HPDE6-E6E7 (cell line): ENCODE measurements around the gene SBF2.
"Not testable (repeated sequence)": the region's sequence is repeated elsewhere in the genome, so short reads cannot be mapped to it uniquely, and the experiment has no call there.

Experiments used
- DNase-seq: peaks from one replicate; pipeline ENCODE4 v3.0.0; 2011; ENCODE audit warnings: missing footprints; ENCODE audit errors: extremely low spot score

The SBF2 gene

DNA sequence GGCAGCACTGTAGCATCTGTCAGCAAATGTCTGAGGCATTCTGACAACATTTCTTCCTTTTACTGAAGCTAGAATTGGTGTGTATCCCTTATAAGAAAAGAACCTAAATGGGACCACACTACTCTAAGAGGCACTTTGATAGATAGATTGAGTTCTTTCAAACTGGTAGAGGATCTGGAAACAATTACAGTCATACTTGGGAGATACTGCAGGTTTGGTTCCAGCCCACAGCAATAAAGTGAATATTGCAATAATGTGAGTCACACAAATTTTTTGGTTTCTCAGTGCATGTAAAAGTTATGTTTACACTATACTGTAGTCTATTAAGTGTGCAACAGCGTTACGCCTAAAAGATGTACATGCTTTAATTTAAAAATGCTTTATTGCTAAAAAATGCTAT lies 96.9 kb downstream of the SBF2 start:
- DNase-seq = no peak

DNA sequence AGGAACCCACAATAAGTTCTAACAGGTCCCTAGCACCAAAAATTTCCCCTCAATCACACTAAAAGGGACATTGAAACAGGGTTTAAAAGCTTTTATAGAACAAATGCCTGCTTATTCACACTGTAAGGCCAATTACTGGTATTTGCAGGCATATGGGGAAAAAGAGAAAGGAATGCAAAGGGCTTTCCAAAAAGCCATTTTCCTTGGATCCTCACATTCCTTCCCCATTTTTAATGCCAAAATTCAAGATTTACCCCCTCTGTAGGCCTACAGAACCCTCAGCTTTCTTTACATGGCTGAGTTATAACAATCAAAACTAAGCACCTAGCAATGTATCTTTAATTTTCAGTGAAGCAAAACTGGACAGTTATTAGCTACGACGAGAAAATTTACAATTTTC lies 102.0 kb downstream of the SBF2 start:
- DNase-seq = no peak

DNA sequence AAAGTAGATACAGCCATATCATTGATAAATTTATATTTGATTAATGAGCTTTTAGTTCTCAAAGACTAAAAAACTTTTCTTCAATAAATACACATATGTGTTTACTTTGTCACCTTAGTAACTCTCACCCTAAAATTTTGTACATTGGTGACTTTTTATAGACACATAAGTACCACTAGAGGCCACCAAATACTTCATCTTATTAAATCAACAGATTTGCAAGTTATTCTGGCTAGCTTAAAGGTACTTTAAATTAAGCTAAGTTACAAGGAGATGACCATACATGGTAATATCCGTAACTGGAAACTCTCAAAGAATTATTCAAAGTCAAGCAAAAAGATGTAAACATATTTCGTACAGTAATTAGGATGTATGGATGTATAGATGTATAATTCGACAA lies 112.2 kb downstream of the SBF2 start:
- DNase-seq = no peak

DNA sequence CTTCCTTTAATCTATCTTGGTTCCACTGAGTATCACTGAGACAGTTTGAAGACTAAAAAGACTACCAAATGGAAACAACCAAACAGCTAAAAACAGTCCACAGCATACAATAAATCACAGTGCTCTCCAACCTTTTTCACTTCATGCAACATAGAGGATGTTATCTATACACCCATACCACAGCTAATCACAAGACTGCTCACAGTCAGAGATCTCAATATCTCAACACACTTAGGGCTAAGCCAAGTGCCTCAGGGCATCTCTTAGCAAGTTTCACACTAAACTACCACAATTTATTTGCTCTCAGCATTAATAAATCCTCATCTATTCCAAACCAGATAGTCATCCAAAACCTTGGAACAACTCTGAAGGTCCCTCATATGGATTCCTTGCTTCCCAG lies 129.4 kb downstream of the SBF2 start:
- no peak for DNase-seq

DNA sequence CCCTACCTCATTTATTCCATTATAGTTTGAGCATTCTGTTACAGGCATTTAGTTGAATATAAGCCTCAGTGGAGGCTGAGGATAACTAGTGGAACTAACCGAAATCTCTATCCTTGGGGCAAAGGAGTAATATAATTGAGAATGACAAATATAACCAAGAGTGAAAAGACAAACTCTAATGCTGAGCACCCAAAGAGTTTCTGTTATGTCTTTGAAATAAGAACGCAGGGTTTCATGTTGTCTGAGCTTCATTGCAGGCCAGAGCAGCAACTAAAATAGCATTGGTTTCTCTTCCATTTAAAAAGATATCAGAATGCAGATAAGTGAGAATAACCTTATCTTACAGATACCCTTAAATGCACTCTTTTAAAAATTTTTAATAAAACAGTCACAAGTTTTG lies 131.8 kb downstream of the SBF2 start:
- no peak for DNase-seq

DNA sequence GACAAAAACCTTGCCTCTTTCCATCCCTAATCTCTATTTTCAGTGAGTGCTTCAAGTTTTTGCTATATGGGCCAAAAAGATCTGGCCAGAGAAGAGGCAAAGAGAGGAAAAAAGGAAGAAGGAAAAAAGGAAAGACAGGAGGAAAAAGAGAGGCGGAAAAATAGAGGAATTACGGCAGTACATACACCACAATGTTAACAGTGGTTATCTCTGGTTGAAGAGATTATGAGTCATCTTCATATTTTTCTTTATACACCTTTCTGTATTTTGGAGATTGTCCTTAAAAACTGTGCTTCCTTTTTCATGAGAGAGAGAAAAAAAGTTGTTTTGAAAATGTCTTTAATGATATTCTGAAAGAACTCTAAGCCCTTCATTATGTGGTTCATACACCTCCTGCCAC lies 133.7 kb downstream of the SBF2 start:
- no peak for DNase-seq

DNA sequence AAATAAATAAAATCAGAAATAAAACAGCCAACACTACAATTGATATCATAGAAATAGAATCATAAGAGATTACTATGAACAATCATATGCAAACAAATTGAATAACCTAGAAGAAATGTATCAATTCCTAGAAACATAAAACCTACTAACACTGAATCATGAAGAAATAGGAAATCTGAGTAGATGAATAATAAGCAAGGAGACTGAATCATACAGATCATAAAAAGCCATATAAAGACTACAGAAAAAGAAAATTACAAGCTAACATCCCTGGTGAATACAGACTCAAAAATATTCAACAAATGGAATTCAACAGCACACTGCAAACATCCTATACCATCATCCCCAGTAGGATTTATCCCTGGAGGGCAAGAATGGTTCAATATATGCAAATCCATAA lies 135.6 kb downstream of the SBF2 start:
- no peak for DNase-seq

DNA sequence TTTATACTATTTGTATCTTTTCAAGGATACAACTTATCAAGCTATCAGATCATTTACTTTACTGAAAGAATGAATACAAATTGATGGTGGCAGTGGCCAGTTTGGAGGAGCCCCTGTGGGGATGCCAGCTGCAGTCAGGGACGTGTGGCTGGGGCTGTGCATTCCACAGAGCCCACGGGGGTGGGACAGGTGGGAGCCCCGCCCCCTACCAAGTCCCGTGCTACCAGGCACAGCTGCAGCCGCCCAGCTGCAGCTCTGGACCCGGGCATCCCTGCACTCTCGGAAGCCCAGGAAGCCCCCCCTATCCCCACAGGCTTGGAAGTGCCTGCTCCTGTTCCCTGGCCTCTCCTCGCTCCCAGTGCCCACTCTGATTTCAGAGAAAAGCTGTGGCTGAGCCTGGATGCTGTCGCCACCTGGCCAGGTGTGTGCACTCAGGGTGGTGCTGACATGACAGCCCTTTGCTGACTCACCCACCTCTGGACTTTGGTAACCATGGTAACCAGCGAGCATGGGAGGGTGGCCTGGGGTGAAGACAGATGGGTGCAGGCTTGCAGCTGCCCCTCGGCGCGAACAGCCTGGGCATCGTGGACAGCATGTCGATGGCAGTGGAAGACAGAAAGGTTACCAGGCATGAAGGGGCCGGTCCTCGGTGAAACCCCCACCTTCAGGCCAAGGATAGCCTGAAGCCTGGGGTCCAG lies 138.1 kb downstream of the SBF2 start:
- DNase-seq = peak; percentile 8

DNA sequence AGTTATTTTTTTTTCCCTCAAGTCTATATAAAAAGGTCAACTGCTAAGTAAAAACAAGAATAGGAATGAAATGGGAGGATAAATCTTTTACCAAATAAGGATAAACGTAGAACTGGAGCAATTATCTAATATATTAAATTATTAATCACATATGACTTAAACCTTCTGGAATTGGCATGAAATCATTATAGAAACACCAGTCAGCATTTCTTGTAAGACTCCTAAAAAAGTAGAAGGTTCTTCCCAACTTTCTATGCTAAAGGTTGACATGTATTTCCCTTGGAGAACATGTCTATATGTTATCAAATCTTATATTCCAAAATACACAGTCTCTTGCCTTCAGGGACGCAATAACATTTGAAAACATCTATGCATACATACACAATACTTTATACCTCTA lies 143.2 kb downstream of the SBF2 start:
- DNase-seq = no peak

DNA sequence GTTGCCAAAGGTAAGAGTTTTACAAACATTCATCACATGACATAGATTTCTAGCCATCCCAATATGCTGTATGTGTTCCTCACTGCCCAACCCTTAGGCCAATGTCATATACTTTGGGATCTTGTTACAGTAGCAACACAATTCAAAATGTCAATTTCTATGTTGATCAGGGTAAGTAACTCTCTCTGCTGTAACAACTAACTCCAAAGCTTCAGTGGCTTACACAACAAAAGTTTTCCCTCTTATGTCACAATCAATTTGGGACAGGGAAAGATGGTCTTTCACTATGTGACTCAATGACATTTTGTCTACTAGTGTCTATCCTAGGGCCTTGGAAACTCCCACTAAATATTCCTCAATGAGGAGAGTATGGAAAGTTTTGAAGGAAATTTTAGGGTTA lies 144.5 kb downstream of the SBF2 start:
- no peak for DNase-seq

DNA sequence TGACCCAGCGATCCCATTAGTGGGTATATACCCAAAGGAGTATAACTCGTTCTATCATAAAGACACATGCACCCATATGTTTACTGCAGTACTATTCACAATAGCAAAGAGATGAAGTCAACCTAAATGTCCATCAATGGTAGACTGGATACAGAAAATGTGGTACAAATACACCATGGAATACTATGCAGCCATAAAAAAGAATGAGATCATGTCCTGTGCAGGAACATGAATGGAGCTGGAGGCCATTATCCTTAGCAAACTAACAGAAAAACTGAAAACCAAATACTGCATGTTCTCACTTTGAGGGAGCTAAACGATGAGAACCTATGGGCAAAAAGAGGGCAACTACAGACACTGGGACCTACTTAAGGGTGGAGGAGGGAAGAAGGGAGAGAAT lies 146.8 kb downstream of the SBF2 start:
- no peak for DNase-seq

DNA sequence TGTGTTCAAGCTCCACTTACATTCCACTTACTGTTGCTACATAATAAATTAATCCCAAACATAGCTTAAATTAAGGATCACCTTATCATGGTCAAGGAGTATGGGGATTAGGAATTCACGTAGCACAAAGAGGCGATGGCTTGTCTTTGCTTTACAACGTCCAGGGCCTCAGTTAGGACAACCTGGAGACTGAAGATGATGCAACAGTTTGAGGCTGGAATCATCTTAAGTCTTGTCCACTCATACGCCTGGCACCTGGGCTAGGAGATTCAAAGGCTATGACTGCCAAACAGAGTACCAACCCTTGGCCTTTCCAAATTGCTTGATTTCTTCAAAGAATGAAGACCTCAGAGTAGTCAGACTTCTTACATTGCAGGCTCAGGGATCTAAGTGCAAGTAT lies 149.1 kb downstream of the SBF2 start:
- DNase-seq = no peak

DNA sequence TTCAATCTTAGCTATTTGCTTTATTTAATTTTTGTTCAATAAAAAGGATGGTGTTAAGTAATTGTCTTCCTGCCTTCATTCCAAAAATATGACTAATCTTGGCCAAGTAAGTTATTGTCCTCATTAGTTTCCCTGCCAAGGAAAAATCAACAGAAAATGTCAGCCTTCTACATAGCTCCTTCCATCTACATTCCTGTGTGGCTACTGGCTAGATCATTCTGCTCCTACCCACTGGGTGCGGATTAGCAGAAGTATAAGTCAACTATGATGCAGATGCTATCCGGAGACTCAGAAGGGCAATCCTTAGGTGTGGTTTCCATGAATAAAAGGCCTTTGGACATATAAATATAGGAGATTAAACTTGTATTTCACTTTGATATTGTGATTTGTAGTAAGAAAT lies 154.4 kb downstream of the SBF2 start:
- DNase-seq = peak; percentile 26

DNA sequence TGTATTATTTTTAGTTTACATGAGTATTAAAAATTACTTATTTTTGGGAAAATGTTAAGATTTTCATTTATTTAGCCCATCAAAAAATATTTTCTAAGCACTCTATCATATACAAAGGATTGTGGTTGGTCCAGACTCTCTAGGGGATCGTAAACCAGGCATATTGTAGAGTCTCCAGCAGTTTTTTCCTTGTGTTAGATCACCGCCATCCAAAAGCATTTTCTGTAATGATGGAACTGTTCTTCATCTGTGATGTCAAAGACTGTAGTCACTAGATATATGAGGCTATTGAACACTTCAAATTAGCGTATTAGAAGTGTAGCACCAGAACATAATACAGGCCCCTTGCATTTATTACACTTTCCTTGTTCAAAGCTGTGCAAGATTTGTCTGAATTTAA lies 154.9 kb downstream of the SBF2 start:
- no peak for DNase-seq

DNA sequence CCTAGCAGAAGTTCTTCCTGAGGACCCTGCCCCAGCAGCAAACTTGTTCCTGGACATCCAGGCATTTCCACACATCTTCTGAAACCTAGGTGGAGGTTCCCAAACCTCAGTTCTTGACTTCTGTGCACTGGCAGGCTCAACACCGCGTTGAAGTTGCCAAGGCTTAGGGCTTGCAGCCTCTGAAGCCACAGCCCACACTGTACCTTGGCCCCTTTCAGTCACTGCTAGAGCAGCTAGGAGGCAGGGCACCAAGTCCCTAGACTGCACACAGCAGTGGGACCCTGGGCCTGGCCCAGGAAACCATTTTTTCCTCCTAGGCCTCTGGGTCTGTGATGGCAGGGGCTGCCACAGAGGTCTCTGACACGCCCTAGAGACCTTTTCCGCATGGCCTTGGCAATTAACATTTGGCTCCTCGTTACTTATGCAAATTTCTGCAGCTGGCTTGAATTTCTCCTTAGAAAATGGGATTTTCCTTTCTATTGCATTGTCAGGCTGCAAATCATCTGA lies 159.0 kb downstream of the SBF2 start:
- no peak for DNase-seq

DNA sequence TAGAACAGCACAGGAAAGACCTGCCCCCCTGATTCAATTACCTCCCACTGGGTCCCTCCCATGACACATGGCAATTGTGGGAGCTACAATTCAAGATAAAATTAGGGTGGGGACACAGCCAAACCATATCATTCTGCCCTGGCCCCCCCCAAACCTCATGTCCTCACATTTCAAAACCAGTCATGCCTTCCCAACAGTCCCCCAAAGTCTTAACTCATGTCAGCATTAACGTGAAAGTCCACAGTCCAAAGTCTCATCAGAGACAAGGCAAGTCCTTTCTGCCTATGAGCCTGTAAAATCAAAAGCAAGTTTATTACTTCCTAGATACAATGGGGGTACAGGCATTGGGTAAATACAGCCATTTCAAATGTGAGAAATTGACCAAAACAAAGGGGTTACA lies 159.8 kb downstream of the SBF2 start:
- DNase-seq = not testable (repeated sequence)

DNA sequence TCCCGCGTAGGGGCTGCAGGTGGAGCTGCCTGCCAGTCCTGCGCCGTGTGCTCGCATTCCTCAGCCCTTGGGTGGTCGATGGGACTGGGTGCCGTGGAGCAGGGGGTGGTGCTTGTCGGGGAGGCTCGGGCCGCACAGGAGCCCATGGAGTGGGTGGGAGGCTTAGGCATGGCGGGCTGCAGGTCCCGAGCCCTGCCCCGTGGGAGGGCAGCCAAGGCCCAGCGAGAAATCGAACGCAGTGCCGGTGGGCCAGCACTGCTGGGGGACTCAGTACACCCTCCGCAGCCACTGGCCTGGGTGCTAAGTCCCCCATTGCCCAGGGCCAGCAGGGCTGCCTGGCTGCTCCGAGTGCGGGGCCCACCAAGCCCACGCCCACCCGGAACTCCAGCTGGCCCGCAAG lies 160.8 kb downstream of the SBF2 start:
- DNase-seq = not testable (repeated sequence)

DNA sequence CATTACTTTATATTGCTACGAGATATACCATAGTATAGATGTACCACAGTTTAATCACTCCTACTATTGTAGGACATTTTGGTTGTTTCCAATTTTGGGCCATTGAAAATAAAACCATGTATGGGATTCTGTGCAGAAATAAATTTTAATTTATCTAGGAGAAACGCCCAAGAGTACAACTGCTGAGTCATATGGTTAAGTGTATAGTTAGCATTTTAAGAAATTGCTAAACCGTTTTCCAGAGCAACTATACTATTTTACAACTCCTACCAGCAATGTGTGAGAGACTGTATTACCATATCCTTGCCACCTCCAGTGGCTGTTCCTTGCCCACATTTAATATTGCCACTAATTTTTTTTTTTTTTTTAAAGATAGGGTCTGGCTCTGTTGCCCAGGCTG lies 163.1 kb downstream of the SBF2 start:
- DNase-seq = no peak

DNA sequence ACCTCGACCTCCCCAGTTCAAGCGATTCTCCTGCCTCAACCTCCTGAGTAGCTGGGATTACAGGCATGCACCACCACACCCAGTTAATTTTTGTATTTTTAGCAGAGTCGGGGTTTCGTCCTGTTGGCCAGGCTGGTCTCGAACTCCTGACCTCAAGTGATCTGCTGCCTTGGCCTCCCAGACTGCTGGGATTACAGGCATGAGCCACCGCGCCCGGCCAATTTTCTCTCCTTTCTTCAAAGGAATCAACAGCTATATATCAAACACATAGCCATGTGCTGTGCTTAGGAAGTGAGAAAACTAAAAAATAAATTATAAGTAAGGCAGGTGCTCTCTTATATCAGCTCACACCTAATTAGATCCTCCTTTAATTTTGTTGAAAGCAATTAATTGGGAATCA lies 164.8 kb downstream of the SBF2 start:
- not testable (repeated sequence) for DNase-seq

DNA sequence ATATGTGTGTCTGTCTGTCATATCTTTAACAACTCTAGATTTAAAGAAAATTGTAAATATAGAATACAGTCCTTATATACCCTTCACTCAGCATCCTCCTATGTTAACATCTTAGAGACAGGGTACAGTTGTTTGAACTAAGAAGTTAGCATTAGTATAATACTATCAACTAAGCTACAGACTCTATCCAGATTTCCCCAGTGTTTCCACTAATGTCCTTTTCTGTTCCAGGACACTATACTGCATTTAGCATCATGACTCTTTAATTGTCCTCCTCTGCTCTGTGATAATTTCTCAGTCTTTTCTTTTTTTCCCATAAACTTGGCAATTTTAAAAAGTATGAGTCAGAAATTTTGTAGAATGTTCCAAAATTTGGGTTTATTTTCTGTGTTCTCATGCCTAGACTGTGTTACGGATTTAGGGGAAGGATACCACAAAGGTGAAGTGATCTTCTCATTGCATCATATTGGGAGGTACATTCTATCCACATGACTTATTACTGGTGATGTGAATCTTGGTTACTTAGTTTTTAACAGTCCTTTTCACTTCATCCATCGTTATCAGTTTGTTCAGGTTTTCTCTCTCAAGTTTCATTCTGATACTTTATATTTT lies 168.4 kb downstream of the SBF2 start:
- no peak for DNase-seq

DNA sequence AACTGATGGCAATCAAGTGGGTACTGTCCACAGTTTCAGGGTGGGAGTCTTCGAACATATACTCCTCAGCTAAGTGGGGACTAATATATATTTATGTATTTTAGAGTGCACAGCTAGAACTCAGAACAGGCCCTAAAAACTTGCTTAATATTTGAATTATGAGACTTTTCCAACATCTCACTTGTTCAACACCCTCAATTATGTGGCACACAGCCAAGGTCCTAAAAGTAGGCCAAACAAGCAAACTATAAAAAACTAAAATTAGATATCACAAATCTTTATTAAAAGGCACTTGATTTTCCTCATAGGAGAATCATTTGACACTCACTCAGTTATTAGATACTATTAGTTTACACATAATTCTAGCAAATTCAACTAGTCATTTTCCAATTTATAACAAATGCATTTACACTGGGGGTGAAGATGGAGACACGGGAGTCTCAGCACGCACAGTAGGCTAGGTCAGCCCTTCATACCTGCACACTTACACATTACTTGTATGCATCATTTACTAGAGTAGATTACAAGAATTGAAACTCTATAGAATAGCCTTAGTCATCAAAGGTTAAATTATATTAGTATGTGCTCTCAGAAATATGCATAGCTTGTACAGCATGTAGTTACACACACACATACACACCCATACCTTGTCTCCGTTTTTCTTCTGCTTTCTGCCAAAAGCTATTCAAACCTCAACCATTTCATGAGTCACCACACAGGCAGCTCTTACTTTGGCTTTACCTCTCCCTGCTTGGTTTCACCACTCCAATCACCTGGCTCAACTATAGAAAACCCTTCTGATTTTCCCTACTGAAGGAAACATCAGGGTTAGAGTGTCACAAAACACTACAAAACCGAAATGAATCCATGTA lies 171.5 kb downstream of the SBF2 start:
- peak; percentile 57 for DNase-seq

DNA sequence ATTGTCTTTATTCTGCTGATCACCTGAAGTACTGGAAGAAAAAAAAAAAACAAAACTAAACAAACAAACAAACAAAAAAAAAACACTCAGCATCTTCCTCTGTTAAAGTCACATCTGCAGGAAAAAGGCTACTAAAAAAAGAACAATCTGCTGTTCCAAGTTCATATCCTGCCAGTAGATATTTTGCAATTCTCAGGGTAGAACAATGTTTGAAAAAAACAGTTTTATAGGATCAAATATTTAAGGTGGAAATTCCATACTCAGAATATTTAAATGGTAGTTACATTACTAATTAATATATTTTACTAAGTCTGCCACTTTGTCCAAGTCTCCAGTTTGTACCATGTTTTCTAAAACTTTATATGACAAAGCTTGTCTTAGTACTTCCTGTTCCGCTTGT lies 175.2 kb downstream of the SBF2 start:
- DNase-seq = no peak
